ENCODE results near the gene GNE. TPM values are rescaled to one million over a fixed set of nuclear protein-coding genes. Genes with fewer than 3 reads are reported as not detected.

GNE gene
- total and polyA plus RNA-seq, 2 of the 13 experiments (the other 11 are each of a cell fraction or from before 2014, with no cell fraction given): 16.1 to 24.1 TPM

DNA sequence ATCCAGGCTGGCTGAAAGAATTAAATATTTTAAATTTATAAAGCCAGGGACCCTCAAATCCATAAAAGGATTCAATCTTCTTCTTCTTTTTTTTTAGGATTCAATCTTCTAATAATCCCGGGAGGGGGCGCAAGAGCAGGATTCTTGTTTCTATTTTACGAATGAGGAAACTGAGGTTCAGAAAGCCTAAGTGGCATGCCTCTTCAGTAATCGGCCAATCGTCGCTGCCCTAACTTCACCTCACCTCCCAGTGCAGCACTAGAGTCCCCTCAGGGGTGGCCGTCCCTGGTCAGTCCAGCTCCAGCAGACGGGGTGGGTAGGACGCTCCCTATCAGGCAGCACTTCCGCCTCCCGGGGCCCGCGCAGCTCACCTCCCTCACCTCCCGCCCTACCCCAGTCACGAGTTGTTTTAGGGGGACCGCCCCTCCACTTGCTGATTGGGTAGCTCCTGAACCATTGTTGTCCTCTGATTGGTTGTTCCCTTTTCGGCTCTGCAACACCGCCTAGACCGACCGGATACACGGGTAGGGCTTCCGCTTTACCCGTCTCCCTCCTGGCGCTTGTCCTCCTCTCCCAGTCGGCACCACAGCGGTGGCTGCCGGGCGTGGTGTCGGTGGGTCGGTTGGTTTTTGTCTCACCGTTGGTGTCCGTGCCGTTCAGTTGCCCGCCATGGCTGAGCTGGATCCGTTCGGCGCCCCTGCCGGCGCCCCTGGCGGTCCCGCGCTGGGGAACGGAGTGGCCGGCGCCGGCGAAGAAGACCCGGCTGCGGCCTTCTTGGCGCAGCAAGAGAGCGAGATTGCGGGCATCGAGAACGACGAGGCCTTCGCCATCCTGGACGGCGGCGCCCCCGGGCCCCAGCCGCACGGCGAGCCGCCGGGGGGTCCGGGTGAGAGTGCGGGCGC, 67.6 kb downstream of the GNE start, which contains the start of gene CLTA:
TSS of gene CLTA (plus strand) at position 534 of the 902 bp plus-strand sequence. CDS start at position 670, 136 bp downstream.
- ATAC-seq (peak; percentile 98), FAIRE-seq (peak; percentile 85), DNase-seq (ENCODE audit: low spot score) (peak; percentile 99)
- peak within 1 kb of the TSS; percentile 96 for H2AFZ ChIP-seq (ENCODE audit: low read length)
- H3K36me3 ChIP-seq (replicated peaks in 1 of 2; ENCODE audit: control insufficient read depth in 1 of 2, insufficient read depth in 2 of 2, low read length in 2 of 2): 0 out of 5 replicates have a peak, but pooled peaks cover 0 to 1% of the 10 kb centered on the region in 2 experiments
- H3K27ac ChIP-seq (ENCODE audit: extremely low read length, insufficient read depth, low read length): peak within 1 kb of the TSS; percentile 76
- peaks cover 36% of the 10 kb centered on the region for H3K4me1 ChIP-seq (ENCODE audit: insufficient read depth, low read length)
- ChIA-PET CTCF (ENCODE audit: low intra/inter-chr PET ratio, low total read pairs) (no interaction called here), POLR2A (interaction anchor here (0.7 to 5.3 kb wide), 24 partner anchors 8 to 376 kb away, joined by 3 to 62 read pairs (median 5); partner anchors contain the start of gene GNE)
- H3K27me3 ChIP-seq (ENCODE audit: control insufficient read depth in 1 of 2, insufficient read depth in 2 of 2, low read length in 2 of 2): no peaks in the 10 kb centered on the region; a peak in 1 of 5 replicates
- peak within 1 kb of the TSS; percentile 96 for H3K4me2 ChIP-seq (ENCODE audit: low read depth, low read length)
- H3K9me3 ChIP-seq (ENCODE audit: low read length): no peaks in the 10 kb centered on the region
- H3K9ac ChIP-seq (ENCODE audit: insufficient read depth, low read depth, low read length): peak within 1 kb of the TSS; percentile 90
- WGBS (ENCODE audit: low lambda C conversion rate): under 1% methylated on average over 26 of the region's 68 CpGs
- peaks cover 14% of the 10 kb centered on the region for H4K20me1 ChIP-seq (ENCODE audit: insufficient read depth, low read length)
- BruUV-seq (replicated peaks): no TSS peak
- intact Hi-C loops (cut with micrococcal nuclease; ENCODE audit: unreplicated experiment) (no loop called here), in situ Hi-C loops (cut with HindIII; ENCODE audit: extremely low pct_ligation_motif_present, low pct_unique_long_range_greater_than_20kb) (no loop called here)
- H3K79me2 ChIP-seq (ENCODE audit: insufficient read depth, low read length): peaks cover 38% of the 10 kb centered on the region
- peak within 1 kb of the TSS; percentile 84 to 86 (median 85) for H3K4me3 ChIP-seq (replicated peaks in 1 of 3; ENCODE audit: insufficient read depth in 1 of 3, low read depth in 2 of 3, low read length in 3 of 3)
- TF ChIP-seq, protein P1, sequence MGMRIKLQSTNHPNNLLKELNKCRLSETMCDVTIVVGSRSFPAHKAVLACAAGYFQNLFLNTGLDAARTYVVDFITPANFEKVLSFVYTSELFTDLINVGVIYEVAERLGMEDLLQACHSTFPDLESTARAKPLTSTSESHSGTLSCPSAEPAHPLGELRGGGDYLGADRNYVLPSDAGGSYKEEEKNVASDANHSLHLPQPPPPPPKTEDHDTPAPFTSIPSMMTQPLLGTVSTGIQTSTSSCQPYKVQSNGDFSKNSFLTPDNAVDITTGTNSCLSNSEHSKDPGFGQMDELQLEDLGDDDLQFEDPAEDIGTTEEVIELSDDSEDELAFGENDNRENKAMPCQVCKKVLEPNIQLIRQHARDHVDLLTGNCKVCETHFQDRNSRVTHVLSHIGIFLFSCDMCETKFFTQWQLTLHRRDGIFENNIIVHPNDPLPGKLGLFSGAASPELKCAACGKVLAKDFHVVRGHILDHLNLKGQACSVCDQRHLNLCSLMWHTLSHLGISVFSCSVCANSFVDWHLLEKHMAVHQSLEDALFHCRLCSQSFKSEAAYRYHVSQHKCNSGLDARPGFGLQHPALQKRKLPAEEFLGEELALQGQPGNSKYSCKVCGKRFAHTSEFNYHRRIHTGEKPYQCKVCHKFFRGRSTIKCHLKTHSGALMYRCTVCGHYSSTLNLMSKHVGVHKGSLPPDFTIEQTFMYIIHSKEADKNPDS (CRISPR knock-in tag; IDR thresholded peaks at IDR 0.05): no peak
- TF ChIP-seq HNRNPL (IDR thresholded peaks at IDR 0.05; ENCODE audit: low read depth, low read length) (0 out of 2 replicates have a peak, but pooled peaks have one; percentile 42), KAT7 (CRISPR knock-in tag; IDR thresholded peaks at IDR 0.05; ENCODE audit: borderline replicate concordance) (peak; percentile 94), ZNF691 (CRISPR knock-in tag; IDR thresholded peaks at IDR 0.05; ENCODE audit: borderline replicate concordance, low read depth) (0 out of 2 replicates have a peak, but pooled peaks have one; percentile 27), ZNF446 (CRISPR knock-in tag; IDR thresholded peaks at IDR 0.05) (0 out of 2 replicates have a peak, but pooled peaks have one; percentile 60), ZNF557 (CRISPR knock-in tag; IDR thresholded peaks at IDR 0.05) (0 out of 2 replicates have a peak, but pooled peaks have one; percentile 67), SIN3A (IDR thresholded peaks at IDR 0.05; ENCODE audit: borderline replicate concordance, low read depth, low read length) (peak; percentile 51; the same call in 1 of the 2 replicates), YEATS4 (CRISPR knock-in tag; IDR thresholded peaks at IDR 0.05; ENCODE audit: borderline replicate concordance) (peak; percentile 93), ZNF432 (CRISPR knock-in tag; IDR thresholded peaks at IDR 0.05; ENCODE audit: borderline replicate concordance) (no peak), GABPB1 (CRISPR knock-in tag; IDR thresholded peaks at IDR 0.05) (peak; percentile 93), ZBED4 (CRISPR knock-in tag; IDR thresholded peaks at IDR 0.05; ENCODE audit: borderline replicate concordance) (0 out of 2 replicates have a peak, but pooled peaks have one; percentile 19), RCOR2 (CRISPR knock-in tag; IDR thresholded peaks at IDR 0.05) (0 out of 2 replicates have a peak, but pooled peaks have one; percentile 31)
- TF ChIP-seq, protein P2, sequence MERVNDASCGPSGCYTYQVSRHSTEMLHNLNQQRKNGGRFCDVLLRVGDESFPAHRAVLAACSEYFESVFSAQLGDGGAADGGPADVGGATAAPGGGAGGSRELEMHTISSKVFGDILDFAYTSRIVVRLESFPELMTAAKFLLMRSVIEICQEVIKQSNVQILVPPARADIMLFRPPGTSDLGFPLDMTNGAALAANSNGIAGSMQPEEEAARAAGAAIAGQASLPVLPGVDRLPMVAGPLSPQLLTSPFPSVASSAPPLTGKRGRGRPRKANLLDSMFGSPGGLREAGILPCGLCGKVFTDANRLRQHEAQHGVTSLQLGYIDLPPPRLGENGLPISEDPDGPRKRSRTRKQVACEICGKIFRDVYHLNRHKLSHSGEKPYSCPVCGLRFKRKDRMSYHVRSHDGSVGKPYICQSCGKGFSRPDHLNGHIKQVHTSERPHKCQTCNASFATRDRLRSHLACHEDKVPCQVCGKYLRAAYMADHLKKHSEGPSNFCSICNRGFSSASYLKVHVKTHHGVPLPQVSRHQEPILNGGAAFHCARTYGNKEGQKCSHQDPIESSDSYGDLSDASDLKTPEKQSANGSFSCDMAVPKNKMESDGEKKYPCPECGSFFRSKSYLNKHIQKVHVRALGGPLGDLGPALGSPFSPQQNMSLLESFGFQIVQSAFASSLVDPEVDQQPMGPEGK (CRISPR knock-in tag; IDR thresholded peaks at IDR 0.05): peak; percentile 63
